ENCODE results near the gene NRP2.

The NRP2 gene

DNA sequence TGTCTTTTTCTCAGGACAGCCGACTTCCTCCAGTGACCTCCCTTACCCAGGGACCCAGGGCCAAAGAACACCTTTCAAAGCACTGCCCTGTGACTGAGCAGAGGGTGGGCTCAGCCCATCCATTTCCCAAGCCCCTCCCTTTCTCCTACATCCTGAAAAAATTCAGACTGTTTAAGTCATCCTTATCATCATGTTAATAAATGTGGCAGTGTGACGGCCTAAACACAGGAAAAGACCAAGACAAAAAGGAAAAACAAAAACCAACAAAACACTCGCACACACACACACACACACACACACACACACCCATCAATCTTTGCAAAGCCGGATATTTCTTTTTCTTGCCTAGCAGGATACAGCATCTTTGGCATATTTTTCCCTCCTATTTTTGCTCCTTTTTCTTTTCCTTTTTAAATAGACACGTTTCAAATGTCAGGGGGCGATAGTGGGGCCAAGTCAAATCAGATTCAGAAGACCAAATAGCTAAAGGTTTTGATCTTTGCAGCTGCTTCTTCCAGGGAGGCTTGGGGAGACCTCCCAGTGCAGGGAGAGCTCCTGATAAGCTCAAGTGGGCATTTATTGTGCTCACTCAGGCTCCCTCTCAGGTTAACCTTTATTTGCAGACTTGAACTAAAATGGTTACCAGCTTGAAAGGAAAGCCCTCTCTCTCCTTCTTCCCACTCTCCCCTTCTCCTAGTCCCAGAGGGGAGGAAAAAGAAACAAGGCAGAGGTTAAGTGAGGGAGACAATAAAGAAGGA is 39.5 kb upstream of the NRP2 start:
- DNase-seq (ENCODE audit: low spot score): no peak
- TF ChIP-seq, protein P1, sequence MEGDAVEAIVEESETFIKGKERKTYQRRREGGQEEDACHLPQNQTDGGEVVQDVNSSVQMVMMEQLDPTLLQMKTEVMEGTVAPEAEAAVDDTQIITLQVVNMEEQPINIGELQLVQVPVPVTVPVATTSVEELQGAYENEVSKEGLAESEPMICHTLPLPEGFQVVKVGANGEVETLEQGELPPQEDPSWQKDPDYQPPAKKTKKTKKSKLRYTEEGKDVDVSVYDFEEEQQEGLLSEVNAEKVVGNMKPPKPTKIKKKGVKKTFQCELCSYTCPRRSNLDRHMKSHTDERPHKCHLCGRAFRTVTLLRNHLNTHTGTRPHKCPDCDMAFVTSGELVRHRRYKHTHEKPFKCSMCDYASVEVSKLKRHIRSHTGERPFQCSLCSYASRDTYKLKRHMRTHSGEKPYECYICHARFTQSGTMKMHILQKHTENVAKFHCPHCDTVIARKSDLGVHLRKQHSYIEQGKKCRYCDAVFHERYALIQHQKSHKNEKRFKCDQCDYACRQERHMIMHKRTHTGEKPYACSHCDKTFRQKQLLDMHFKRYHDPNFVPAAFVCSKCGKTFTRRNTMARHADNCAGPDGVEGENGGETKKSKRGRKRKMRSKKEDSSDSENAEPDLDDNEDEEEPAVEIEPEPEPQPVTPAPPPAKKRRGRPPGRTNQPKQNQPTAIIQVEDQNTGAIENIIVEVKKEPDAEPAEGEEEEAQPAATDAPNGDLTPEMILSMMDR (IDR thresholded peaks at IDR 0.05): no peak

DNA sequence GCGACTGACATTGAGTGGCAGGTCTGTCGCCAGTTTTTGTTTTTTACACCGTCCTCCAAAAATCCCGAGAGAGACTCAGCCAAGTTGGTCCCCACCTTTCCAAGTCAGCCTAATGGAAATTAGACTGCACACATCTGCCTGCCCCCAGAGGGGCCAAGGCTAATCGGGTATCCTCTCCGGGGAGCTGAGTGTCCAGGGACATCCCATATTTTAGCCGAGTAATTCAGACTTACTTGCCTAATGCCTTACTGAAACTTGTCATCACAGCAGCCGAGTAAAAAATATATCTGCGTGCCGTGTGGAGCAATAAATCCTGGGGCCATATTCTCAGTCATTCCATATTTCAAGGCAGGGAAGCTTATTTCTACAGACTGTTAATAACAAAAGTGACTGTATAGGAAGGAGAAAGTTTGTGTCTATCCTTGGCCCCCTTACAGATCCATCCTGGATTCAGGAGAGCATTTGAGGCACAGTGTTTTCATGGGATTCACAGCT is 38.9 kb upstream of the NRP2 start:
- DNase-seq (ENCODE audit: low spot score): no peak
- TF ChIP-seq, protein P1 (IDR thresholded peaks at IDR 0.05): no peak

More for the DNA sequence above, 39.5 kb upstream of the NRP2 start:
- Histone ChIP-seq H3K4me3 (no peak overlapping the region), H3K27ac (no peak overlapping the region)

DNA sequence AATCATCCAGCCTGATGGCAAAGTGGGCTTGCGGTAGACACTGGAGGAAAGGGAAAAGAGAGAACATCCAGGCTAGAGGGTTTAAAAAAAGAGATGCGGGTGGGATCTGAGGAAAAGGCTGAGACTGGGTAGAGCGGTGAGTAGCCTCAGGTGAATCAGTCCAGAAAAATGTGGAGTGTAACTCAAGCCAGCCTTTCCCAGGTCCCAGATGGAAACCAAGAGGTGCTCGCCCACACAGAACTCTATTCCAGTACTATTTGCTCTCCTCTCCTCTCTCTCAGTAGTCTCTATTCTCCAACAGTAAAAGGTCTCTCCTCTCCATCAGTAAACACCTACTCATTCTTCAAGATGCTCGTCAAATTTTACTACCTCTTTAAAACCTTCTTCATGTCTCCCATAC is 38.3 kb upstream of the NRP2 start:
- Histone ChIP-seq H3K4me3 (no peak overlapping the region), H3K27ac (no peak overlapping the region)
- TF ChIP-seq, protein P1 (IDR thresholded peaks at IDR 0.05): no peak
- DNase-seq (ENCODE audit: low spot score): no peak

More for the DNA sequence above, 38.9 kb upstream of the NRP2 start:
- Histone ChIP-seq H3K27ac (no peak overlapping the region), H3K4me3 (no peak overlapping the region)

DNA sequence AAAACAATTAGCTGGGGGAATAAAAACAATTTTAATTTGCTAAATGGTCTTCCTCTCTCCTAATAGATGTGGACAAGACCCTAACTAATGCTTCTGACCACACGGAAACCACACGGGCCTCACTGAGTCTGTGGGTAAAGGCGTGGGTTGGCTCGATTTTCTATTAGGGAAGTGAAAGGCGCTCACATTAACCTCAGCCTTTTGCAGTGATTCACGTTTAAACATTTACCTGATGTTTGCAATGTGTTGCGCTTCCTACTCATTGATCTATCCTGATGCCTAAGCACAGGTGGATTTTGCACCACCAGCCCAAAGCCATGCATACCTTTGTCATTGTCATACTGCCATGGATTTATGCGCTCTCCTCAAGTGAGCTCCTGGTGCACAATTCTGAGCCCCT is 35.6 kb upstream of the NRP2 start:
- TF ChIP-seq, protein P1 (IDR thresholded peaks at IDR 0.05): no peak
- no peak overlapping the region for H3K4me3 ChIP-seq
- DNase-seq (ENCODE audit: low spot score): no peak
- H3K27ac ChIP-seq: no peak overlapping the region

DNA sequence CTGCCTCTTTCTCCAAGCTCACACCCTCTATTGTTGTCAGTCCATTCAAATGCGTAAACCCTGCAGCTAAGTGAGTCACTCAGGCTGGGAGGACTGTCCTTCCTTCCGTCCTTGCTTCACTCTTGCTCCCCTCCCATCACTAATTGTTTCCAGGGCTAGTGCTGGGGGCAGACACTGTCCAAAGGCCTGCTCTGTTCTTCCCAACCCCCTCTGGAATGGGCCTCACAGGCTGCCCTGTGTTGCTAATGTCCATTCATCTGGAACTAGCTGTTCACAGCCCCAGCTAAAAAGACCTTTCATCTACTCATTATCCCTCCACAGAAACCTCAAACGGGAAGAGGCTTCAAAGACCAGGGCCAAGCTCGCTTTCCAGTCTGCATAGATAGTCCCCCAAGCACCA is 31.9 kb upstream of the NRP2 start:
- Histone ChIP-seq H3K27ac (no peak overlapping the region), H3K4me3 (no peak overlapping the region)
- TF ChIP-seq, protein P1 (IDR thresholded peaks at IDR 0.05): no peak
- DNase-seq (ENCODE audit: low spot score): no peak

DNA sequence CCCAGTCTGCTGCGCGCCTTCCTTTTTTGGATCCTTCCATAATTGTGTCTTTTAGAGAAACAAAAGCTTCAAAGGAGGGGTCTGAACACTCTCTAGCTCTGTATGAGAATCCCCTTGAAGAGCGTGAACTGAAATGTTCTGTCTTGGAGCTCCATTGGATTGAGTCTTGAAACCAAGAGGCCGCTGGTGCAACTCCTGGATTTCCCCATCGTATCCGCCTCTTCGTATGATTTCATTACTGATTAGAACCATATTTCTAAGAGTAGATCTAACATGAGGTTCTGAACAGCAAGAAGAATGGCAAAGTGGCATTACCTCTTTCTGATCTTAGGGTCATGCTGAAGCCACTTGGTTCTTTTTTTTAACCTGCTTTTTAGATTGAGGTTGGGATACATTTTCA is 31.4 kb upstream of the NRP2 start:
- no peak for DNase-seq (ENCODE audit: low spot score)
- H3K27ac ChIP-seq: no peak overlapping the region
- TF ChIP-seq, protein P1 (IDR thresholded peaks at IDR 0.05): no peak

DNA sequence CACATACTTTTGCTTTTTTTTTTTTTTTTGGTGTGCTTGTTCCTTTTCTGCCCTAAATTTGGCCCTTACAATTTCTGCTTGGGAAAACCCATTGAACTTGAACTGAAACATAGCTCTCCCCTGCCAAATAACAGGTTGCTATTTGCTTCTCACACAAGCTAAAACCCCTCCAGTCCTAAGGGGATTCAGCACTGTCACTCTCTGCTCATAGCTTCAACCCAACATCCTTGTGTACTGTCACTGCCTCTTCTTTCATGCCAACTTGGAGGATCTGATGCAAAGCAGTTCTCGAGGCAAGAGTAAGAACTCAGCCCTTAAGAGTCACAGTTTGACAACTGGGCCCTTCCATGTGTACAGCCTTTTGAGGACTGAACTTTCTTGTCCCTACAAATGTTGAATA is 30.6 kb upstream of the NRP2 start:
- TF ChIP-seq, protein P1 (IDR thresholded peaks at IDR 0.05): no peak
- no peak overlapping the region for H3K4me3 ChIP-seq
- DNase-seq (ENCODE audit: low spot score): no peak
- no peak overlapping the region for H3K27ac ChIP-seq

More for the DNA sequence above, 31.4 kb upstream of the NRP2 start:
- no peak overlapping the region for H3K4me3 ChIP-seq
